CD8-positive, alpha-beta memory T cell (primary cell): ENCODE data around the gene NFKBIZ. TPM values are rescaled to one million over a fixed set of nuclear protein-coding genes. Genes with fewer than 3 reads are reported as not detected.

Experiments used
- CTCF ChIA-PET: fragments of 350-600 bp; sonication (Branson Sonifier 250); formaldehyde crosslinking; loops from one replicate; lab custom pipeline; 2021; ENCODE audit warnings: antibody characterized with exemption; lab: Charles Lee
- POLR2A ChIA-PET: fragments of 350-600 bp; sonication (Branson Sonifier 250); formaldehyde crosslinking; loops from one replicate; lab custom pipeline; 2021; ENCODE audit warnings: antibody characterized with exemption; lab: Charles Lee
- DNase-seq, 5 donors: peaks; one replicate each; pipeline versions ENCODE4 v3.0.0 to v3.0.0-alpha.2; 2020 to 2022; ENCODE audit warnings: mixed read lengths in 1 of 5
- H3K27ac ChIP-seq: one replicate; pipeline ENCODE4 v1.7.0; 2013; ENCODE audit warnings: low read depth, mild to moderate bottlenecking, low read length, moderate library complexity
- H3K27me3 ChIP-seq: 2 replicates; pipeline ENCODE4 v1.7.0; 2013; ENCODE audit warnings: low read length, mild to moderate bottlenecking; ENCODE audit not compliant: insufficient read depth, poor library complexity, severe bottlenecking
- H3K36me3 ChIP-seq: 2 replicates; pipeline ENCODE4 v1.7.0; 2013; ENCODE audit warnings: mild to moderate bottlenecking, low read length, moderate library complexity; ENCODE audit not compliant: insufficient read depth
- H3K4me1 ChIP-seq: 2 replicates; pipeline ENCODE4 v1.7.0; 2013; ENCODE audit warnings: mild to moderate bottlenecking, low read length, moderate library complexity; ENCODE audit not compliant: insufficient read depth
- H3K4me3 ChIP-seq: 2 replicates; pipeline ENCODE4 v1.7.0; 2013; ENCODE audit warnings: mild to moderate bottlenecking, low read length
- H3K9me3 ChIP-seq: 2 replicates; pipeline ENCODE4 v1.7.0; 2013; ENCODE audit warnings: mild to moderate bottlenecking, low read length
- H3K27ac Mint-ChIP-seq, 8 donors: one replicate each; pipeline ENCODE4 v1.8.0; 2020 to 2021; ENCODE audit warnings: mixed read lengths in 8 of 8, mild to moderate bottlenecking in 6 of 8, inconsistent platforms in 3 of 8, moderate library complexity in 3 of 8
- H3K27me3 Mint-ChIP-seq, 2 donors: one replicate each; pipeline ENCODE4 v1.8.0; 2020 to 2021; ENCODE audit warnings: mixed read lengths in 2 of 2, mild to moderate bottlenecking in 1 of 2, moderate library complexity in 1 of 2
- H3K36me3 Mint-ChIP-seq, 3 donors: one replicate each; pipeline ENCODE4 v1.8.0; 2020 to 2021; ENCODE audit warnings: mixed read lengths in 3 of 3, inconsistent platforms in 1 of 3, mild to moderate bottlenecking in 1 of 3
- H3K4me1 Mint-ChIP-seq, 3 donors: one replicate each; pipeline ENCODE4 v1.8.0; 2020 to 2021; ENCODE audit warnings: mixed read lengths in 3 of 3, inconsistent platforms in 1 of 3, mild to moderate bottlenecking in 1 of 3
- H3K4me3 Mint-ChIP-seq, 7 donors: one replicate each; pipeline ENCODE4 v1.8.0; 2020 to 2021; ENCODE audit warnings: mixed read lengths in 7 of 7, mild to moderate bottlenecking in 6 of 7, moderate library complexity in 4 of 7, inconsistent platforms in 2 of 7
- H3K9me3 Mint-ChIP-seq, 5 donors: one replicate each; pipeline ENCODE4 v1.8.0; 2020 to 2022; ENCODE audit warnings: mixed read lengths in 5 of 5, mild to moderate bottlenecking in 3 of 5, moderate library complexity in 2 of 5, inconsistent platforms in 1 of 5
- polyA plus RNA-seq: library from polyadenylated mRNA; unstranded; fragments of 300-500 nt; fragmentation: Illumina TruSeq; gene quantifications from one replicate; pipeline ENCODE4 v1.2.3, GENCODE V29; 2021
- total RNA-seq, 2 experiments: library from RNA; stranded (reverse); gene quantifications; one replicate each; pipeline ENCODE4 v1.2.3, GENCODE V29; 2021

NFKBIZ gene
- total and polyA plus RNA-seq, 3 experiments from 2014 or later: 8.0 to 32.9 (median 32.3) TPM

- POLR2A ChIA-PET: interaction anchor here (1.0 to 4.2 kb wide), 4 partner anchors 11 to 152 kb away, joined by 3 to 63 read pairs (median 3); partner anchors contain the start of gene NFKBIZ
- H3K4me1 Mint-ChIP-seq: peaks cover 47 to 67% (median 55%) of the 10 kb centered on the region in 3 donors
Measured at GRCh38 chr3:101828276-101828675, 21.0 kb upstream of the NFKBIZ start.

GRCh38 chr3:101828691-101829436, 20.4 kb upstream of the NFKBIZ start:
- Mint-ChIP-seq H3K9me3 (no peaks in the 10 kb centered on the region), H3K4me1 (peaks cover 50 to 73% (median 61%) of the 10 kb centered on the region in 3 donors), H3K27ac (peak overlapping the region; percentile 96 to 99 (median 98)), H3K4me3 (peak overlapping the region; percentile 91 to 98 (median 95)), H3K27me3 (no peaks in the 10 kb centered on the region), H3K36me3 (peaks cover 2 to 6% (median 3%) of the 10 kb centered on the region in 3 donors)
- Histone ChIP-seq H3K27ac (peak overlapping the region; percentile 81), H3K4me1 (peaks cover 38% of the 10 kb centered on the region), H3K9me3 (no peaks in the 10 kb centered on the region), H3K36me3 (no peaks in the 10 kb centered on the region), H3K4me3 (peak overlapping the region; percentile 80), H3K27me3 (no peaks in the 10 kb centered on the region)
- peak in 4 of 5 donors; percentile 32 to 64 (median 37) for DNase-seq
- POLR2A ChIA-PET: interaction anchor here (1.1 to 4.2 kb wide), 4 partner anchors 10 to 109 kb away, joined by 3 to 63 read pairs (median 3); partner anchors contain the start of gene NFKBIZ
- CTCF ChIA-PET: interaction anchor here (1.1 to 3.5 kb wide), 4 partner anchors 10 to 21 kb away, joined by 3 to 15 read pairs (median 4); partner anchors contain the start of gene NFKBIZ

More at GRCh38 chr3:101828276-101828675, 21.0 kb upstream of the NFKBIZ start:
- Histone ChIP-seq H3K36me3 (no peaks in the 10 kb centered on the region), H3K27ac (peak overlapping the region; percentile 81), H3K4me1 (peaks cover 38% of the 10 kb centered on the region), H3K9me3 (no peaks in the 10 kb centered on the region), H3K4me3 (peak overlapping the region; percentile 80), H3K27me3 (no peaks in the 10 kb centered on the region)
- peak overlapping the region; percentile 91 to 98 (median 95) for H3K4me3 Mint-ChIP-seq
- no peak for DNase-seq
- H3K9me3 Mint-ChIP-seq: no peaks in the 10 kb centered on the region
- H3K36me3 Mint-ChIP-seq: peaks cover 0 to 6% (median 2%) of the 10 kb centered on the region in 3 donors
- no peaks in the 10 kb centered on the region for H3K27me3 Mint-ChIP-seq
- CTCF ChIA-PET: interaction anchor here (1.1 to 3.5 kb wide), 6 partner anchors 10 to 402 kb away, joined by 3 to 15 read pairs (median 4); partner anchors contain the start of gene NFKBIZ
- peak overlapping the region; percentile 96 to 99 (median 98) for H3K27ac Mint-ChIP-seq

GRCh38 chr3:101829437-101829830, 19.9 kb upstream of the NFKBIZ start:
- Histone ChIP-seq H3K9me3 (no peaks in the 10 kb centered on the region), H3K27me3 (no peaks in the 10 kb centered on the region), H3K27ac (peak overlapping the region; percentile 12), H3K4me3 (peak overlapping the region; percentile 80), H3K4me1 (peaks cover 38% of the 10 kb centered on the region), H3K36me3 (no peaks in the 10 kb centered on the region)
- ChIA-PET POLR2A (interaction anchor here (1.1 to 4.2 kb wide), 2 partner anchors 20 to 108 kb away, joined by 3 to 63 read pairs; partner anchors contain the start of gene NFKBIZ), CTCF (interaction anchor here (0.6 to 3.5 kb wide), 3 partner anchors 10 to 20 kb away, joined by 3 to 15 read pairs (median 4); partner anchors contain the start of gene NFKBIZ)
- no peak for DNase-seq
- H3K27ac Mint-ChIP-seq: peak overlapping the region; percentile 96 to 99 (median 98)
- peaks cover 2 to 3% (median 3%) of the 10 kb centered on the region in 3 donors for H3K36me3 Mint-ChIP-seq
- no peaks in the 10 kb centered on the region for H3K9me3 Mint-ChIP-seq
- peaks cover 52 to 79% (median 65%) of the 10 kb centered on the region in 3 donors for H3K4me1 Mint-ChIP-seq
- peak overlapping the region; percentile 91 to 98 (median 95) for H3K4me3 Mint-ChIP-seq
- no peaks in the 10 kb centered on the region for H3K27me3 Mint-ChIP-seq

GRCh38 chr3:101829874-101830273, 19.4 kb upstream of the NFKBIZ start:
- Mint-ChIP-seq H3K36me3 (peaks cover 2 to 3% (median 3%) of the 10 kb centered on the region in 3 donors), H3K27ac (peak overlapping the region; percentile 96 to 99 (median 98)), H3K4me3 (peak overlapping the region in 4 of 7 donors; percentile 57 to 95 (median 92)), H3K9me3 (no peaks in the 10 kb centered on the region), H3K27me3 (no peaks in the 10 kb centered on the region), H3K4me1 (peaks cover 53 to 79% (median 65%) of the 10 kb centered on the region in 3 donors)
- ChIA-PET CTCF (interaction anchor here (0.6 to 3.5 kb wide), 3 partner anchors 9 to 20 kb away, joined by 3 to 15 read pairs (median 4); partner anchors contain the start of gene NFKBIZ), POLR2A (interaction anchor here (0.5 to 4.2 kb wide), 4 partner anchors 20 to 231 kb away, joined by 3 to 63 read pairs (median 4); partner anchors contain the start of gene NFKBIZ)
- Histone ChIP-seq H3K4me1 (peaks cover 38% of the 10 kb centered on the region), H3K4me3 (no peak overlapping the region), H3K27ac (no peak overlapping the region), H3K36me3 (no peaks in the 10 kb centered on the region), H3K27me3 (no peaks in the 10 kb centered on the region), H3K9me3 (no peaks in the 10 kb centered on the region)
- no peak for DNase-seq

- no peak for DNase-seq
- Histone ChIP-seq H3K27ac (no peak overlapping the region), H3K27me3 (no peaks in the 10 kb centered on the region), H3K4me3 (no peak overlapping the region), H3K4me1 (peaks cover 18% of the 10 kb centered on the region), H3K36me3 (no peaks in the 10 kb centered on the region), H3K9me3 (no peaks in the 10 kb centered on the region)
- peaks cover 33 to 48% (median 45%) of the 10 kb centered on the region in 3 donors for H3K4me1 Mint-ChIP-seq
- peaks cover 0 to 3% (median 2%) of the 10 kb centered on the region in 3 donors for H3K36me3 Mint-ChIP-seq
- no peaks in the 10 kb centered on the region for H3K9me3 Mint-ChIP-seq
- peak overlapping the region in 1 of 7 donors; percentile 17 for H3K4me3 Mint-ChIP-seq
- H3K27ac Mint-ChIP-seq: peak overlapping the region in 6 of 8 donors; percentile 2 to 63 (median 19)
- POLR2A ChIA-PET: no interaction called here
- CTCF ChIA-PET: no interaction called here
- no peaks in the 10 kb centered on the region for H3K27me3 Mint-ChIP-seq
Measured at GRCh38 chr3:101833446-101833974, 15.8 kb upstream of the NFKBIZ start.

- no peaks in the 10 kb centered on the region for H3K4me1 ChIP-seq
- H3K27ac ChIP-seq: no peak overlapping the region
- Mint-ChIP-seq H3K27me3 (no peaks in the 10 kb centered on the region), H3K4me3 (no peak overlapping the region), H3K4me1 (peaks cover 13 to 27% (median 25%) of the 10 kb centered on the region in 3 donors), H3K36me3 (peaks cover 0 to 7% (median 2%) of the 10 kb centered on the region in 3 donors), H3K27ac (peak overlapping the region in 1 of 8 donors; percentile 23), H3K9me3 (no peaks in the 10 kb centered on the region)
- no peaks in the 10 kb centered on the region for H3K9me3 ChIP-seq
- H3K27me3 ChIP-seq: no peaks in the 10 kb centered on the region
- no peak for DNase-seq
- ChIA-PET CTCF (interaction anchor here (0.6 to 1.2 kb wide), 4 partner anchors 14 to 30 kb away, joined by 3 read pairs; no protein-coding TSS in a partner anchor), POLR2A (no interaction called here)
- no peaks in the 10 kb centered on the region for H3K36me3 ChIP-seq
- no peak overlapping the region for H3K4me3 ChIP-seq
Measured at GRCh38 chr3:101835676-101836075, 13.6 kb upstream of the NFKBIZ start.

- H3K27ac ChIP-seq: no peak overlapping the region
- no peaks in the 10 kb centered on the region for H3K36me3 ChIP-seq
- H3K27me3 ChIP-seq: no peaks in the 10 kb centered on the region
- Mint-ChIP-seq H3K36me3 (peaks cover 0 to 7% (median 2%) of the 10 kb centered on the region in 3 donors), H3K27ac (no peak overlapping the region), H3K4me1 (peaks cover 11 to 25% (median 22%) of the 10 kb centered on the region in 3 donors), H3K4me3 (no peak overlapping the region), H3K9me3 (no peaks in the 10 kb centered on the region), H3K27me3 (no peaks in the 10 kb centered on the region)
- ChIA-PET POLR2A (no interaction called here), CTCF (interaction anchor here (0.7 to 1.2 kb wide), 3 partner anchors 14 to 30 kb away, joined by 3 read pairs; no protein-coding TSS in a partner anchor)
- H3K4me1 ChIP-seq: no peaks in the 10 kb centered on the region
- H3K4me3 ChIP-seq: no peak overlapping the region
- no peak for DNase-seq
- H3K9me3 ChIP-seq: no peaks in the 10 kb centered on the region
Measured at GRCh38 chr3:101836160-101836559, 13.2 kb upstream of the NFKBIZ start.
